H9 (cell line): Measurements from ENCODE around the gene LSM7. TPM values are rescaled to one million over a fixed set of nuclear protein-coding genes. Genes with fewer than 3 reads are reported as not detected.

Source experiments
- DNase-seq: peaks from one replicate; pipeline ENCODE4 v3.0.0-alpha.2; 2017
- H2AFZ ChIP-seq: one replicate; pipeline ENCODE4 v1.6.1; 2013; ENCODE audit warnings: mild to moderate bottlenecking, low read length, control low read depth, moderate library complexity
- H2AK5ac ChIP-seq: 2 replicates; pipeline ENCODE4 v1.6.1; 2013; ENCODE audit warnings: low read length, control low read depth, mixed read lengths; ENCODE audit not compliant: insufficient read length
- H2BK120ac ChIP-seq: one replicate; pipeline ENCODE4 v1.6.1; 2013; ENCODE audit warnings: low read depth, mild to moderate bottlenecking, low read length, control low read depth, inconsistent platforms; ENCODE audit not compliant: poor library complexity, severe bottlenecking
- H2BK12ac ChIP-seq: 2 replicates; pipeline ENCODE4 v1.6.1; 2013; ENCODE audit warnings: low read length, control low read depth, mixed read lengths, low read depth; ENCODE audit not compliant: insufficient read length
- H2BK15ac ChIP-seq: 2 replicates; pipeline ENCODE4 v1.6.1; 2013; ENCODE audit warnings: low read depth, low read length, control low read depth
- H2BK20ac ChIP-seq: one replicate; pipeline ENCODE4 v1.6.1; 2013; ENCODE audit warnings: low read depth, mild to moderate bottlenecking, low read length, control low read depth, inconsistent platforms; ENCODE audit not compliant: poor library complexity, severe bottlenecking
- H2BK5ac ChIP-seq: 2 replicates; pipeline ENCODE4 v1.6.1; 2013; ENCODE audit warnings: low read length, control low read depth, mixed read lengths; ENCODE audit not compliant: insufficient read length
- H3K14ac ChIP-seq: 2 replicates; pipeline ENCODE4 v1.6.1; 2013; ENCODE audit warnings: low read length, control low read depth; ENCODE audit not compliant: insufficient read depth
- H3K18ac ChIP-seq: 2 replicates; pipeline ENCODE4 v1.6.1; 2013; ENCODE audit warnings: low read depth, mild to moderate bottlenecking, mixed read lengths, low read length, control low read depth; ENCODE audit not compliant: insufficient read length
- H3K23ac ChIP-seq: 2 replicates; pipeline ENCODE4 v1.6.1; 2013; ENCODE audit warnings: low read length, control low read depth, mixed read lengths, low read depth; ENCODE audit not compliant: insufficient read length
- H3K23me2 ChIP-seq: 2 replicates; pipeline ENCODE4 v1.6.1; 2013; ENCODE audit warnings: low read depth, mild to moderate bottlenecking, mixed read lengths, low read length, control low read depth; ENCODE audit not compliant: insufficient read length, poor library complexity, severe bottlenecking
- H3K27ac ChIP-seq: 2 replicates; pipeline ENCODE4 v1.5.1; 2013; ENCODE audit warnings: low read length, control low read depth, mixed read lengths, low read depth; ENCODE audit not compliant: insufficient read length
- H3K27me3 ChIP-seq: 2 replicates; pipeline ENCODE4 v1.6.1; 2013; ENCODE audit warnings: low read length, control low read depth, inconsistent platforms; ENCODE audit not compliant: insufficient read depth
- H3K4ac ChIP-seq: 2 replicates; pipeline ENCODE4 v1.6.1; 2013; ENCODE audit warnings: low read depth, mild to moderate bottlenecking, control low read depth, inconsistent platforms, low read length, moderate library complexity
- H3K4me1 ChIP-seq: 2 replicates; pipeline ENCODE4 v1.6.1; 2013; ENCODE audit warnings: low read length, control low read depth, inconsistent platforms; ENCODE audit not compliant: insufficient read depth
- H3K4me2 ChIP-seq: 2 replicates; pipeline ENCODE4 v1.6.1; 2013; ENCODE audit warnings: low read length, control low read depth, mixed read lengths; ENCODE audit not compliant: insufficient read length, insufficient read depth
- H3K56ac ChIP-seq: 2 replicates; pipeline ENCODE4 v1.6.1; 2013; ENCODE audit warnings: low read depth, mild to moderate bottlenecking, mixed read lengths, low read length, control low read depth; ENCODE audit not compliant: insufficient read length
- H3K79me1 ChIP-seq: 2 replicates; pipeline ENCODE4 v1.6.1; 2013; ENCODE audit warnings: low read depth, mild to moderate bottlenecking, moderate library complexity, low read length, control low read depth, inconsistent platforms; ENCODE audit not compliant: insufficient read depth, poor library complexity, severe bottlenecking
- H3K79me2 ChIP-seq: 2 replicates; pipeline ENCODE4 v1.6.1; 2013; ENCODE audit warnings: low read length, control low read depth, inconsistent platforms; ENCODE audit not compliant: insufficient read depth
- H3K9ac ChIP-seq: 2 replicates; pipeline ENCODE4 v1.6.1; 2013; ENCODE audit warnings: low read length, control low read depth, mixed read lengths; ENCODE audit not compliant: insufficient read length; ENCODE audit errors: extremely low read depth
- H3K9me3 ChIP-seq: one replicate; pipeline ENCODE4 v1.6.1; 2013; ENCODE audit warnings: low read depth, low read length, inconsistent platforms; ENCODE audit not compliant: control insufficient read depth
- H3T11ph ChIP-seq: one replicate; pipeline ENCODE4 v1.6.1; 2013; ENCODE audit warnings: mild to moderate bottlenecking, low read length, control low read depth, inconsistent platforms
- H4K20me1 ChIP-seq: one replicate; pipeline ENCODE4 v1.6.1; 2013; ENCODE audit not compliant: control insufficient read depth, insufficient read length, insufficient read depth
- H4K5ac ChIP-seq: 2 replicates; pipeline ENCODE4 v1.6.1; 2013; ENCODE audit warnings: low read depth, mild to moderate bottlenecking, mixed read lengths, low read length, control low read depth; ENCODE audit not compliant: insufficient read length
- H4K8ac ChIP-seq: replicated peaks from 2 replicates; pipeline ENCODE4 v1.6.1; 2013; ENCODE audit warnings: low read length, control low read depth, mixed read lengths, low read depth; ENCODE audit not compliant: insufficient read length
- H4K91ac ChIP-seq: 2 replicates; pipeline ENCODE4 v1.6.1; 2013; ENCODE audit warnings: low read depth, mild to moderate bottlenecking, moderate library complexity, mixed read lengths, low read length, control low read depth; ENCODE audit not compliant: insufficient read length
- H3K27ac Mint-ChIP-seq, 3 experiments: 2 replicates in 2 of 3; 3 replicates in 1 of 3; pipeline ENCODE4 v1.8.0; 2020 to 2021; ENCODE audit warnings: mixed read lengths in 3 of 3, mild to moderate bottlenecking in 1 of 3, moderate library complexity in 1 of 3
- H3K27me3 Mint-ChIP-seq: 2 replicates; pipeline ENCODE4 v1.8.0; 2021; ENCODE audit warnings: low read depth, mild to moderate bottlenecking, moderate library complexity, mixed read lengths
- H3K36me3 Mint-ChIP-seq, 3 experiments: 2 replicates in 2 of 3; 3 replicates in 1 of 3; pipeline ENCODE4 v1.8.0; 2020 to 2021; ENCODE audit warnings: low read depth in 3 of 3, mixed read lengths in 3 of 3; ENCODE audit not compliant: insufficient read depth in 1 of 3
- H3K4me1 Mint-ChIP-seq, 2 experiments: 2 replicates each; pipeline ENCODE4 v1.8.0; 2020; ENCODE audit warnings: mixed read lengths in 2 of 2
- H3K4me3 Mint-ChIP-seq, 2 experiments: 2 replicates in 1 of 2; 3 replicates in 1 of 2; pipeline ENCODE4 v1.8.0; 2020 to 2021; ENCODE audit warnings: mild to moderate bottlenecking in 2 of 2, mixed read lengths in 2 of 2, moderate library complexity in 1 of 2
- H3K9me3 Mint-ChIP-seq, 2 experiments: 2 replicates in 1 of 2; 3 replicates in 1 of 2; pipeline ENCODE4 v1.8.0; 2020; ENCODE audit warnings: mild to moderate bottlenecking in 2 of 2, mixed read lengths in 2 of 2, moderate library complexity in 1 of 2
- WGBS: extraction: QIAGEN DNeasy Blood & Tissue Kit; methylation state at CpG from one replicate; pipeline ENCODE4 v1.1.7; 2013; ENCODE audit warnings: missing lambda C conversion rate, low lambda C conversion rate, mixed read lengths; ENCODE audit not compliant: insufficient read length; ENCODE audit errors: extremely low coverage; 5-methylcytosine and 5-hydroxymethylcytosine counted together
- total RNA-seq: library from RNA; stranded (reverse); gene quantifications from 2 replicates; pipeline ENCODE4 v1.2.1, GENCODE V29; 2021
- TF ChIP-seq, protein P1 (sequence below): fragments of 200-600 bp; sonication (generic); conservative IDR thresholded peaks from 3 replicates; pipeline ENCODE4 v1.8.0; 2021; ENCODE audit warnings: antibody characterized with exemption, mild to moderate bottlenecking

Gene LSM7
- total RNA-seq, 1 experiment from 2014 or later = 187 TPM

DNA sequence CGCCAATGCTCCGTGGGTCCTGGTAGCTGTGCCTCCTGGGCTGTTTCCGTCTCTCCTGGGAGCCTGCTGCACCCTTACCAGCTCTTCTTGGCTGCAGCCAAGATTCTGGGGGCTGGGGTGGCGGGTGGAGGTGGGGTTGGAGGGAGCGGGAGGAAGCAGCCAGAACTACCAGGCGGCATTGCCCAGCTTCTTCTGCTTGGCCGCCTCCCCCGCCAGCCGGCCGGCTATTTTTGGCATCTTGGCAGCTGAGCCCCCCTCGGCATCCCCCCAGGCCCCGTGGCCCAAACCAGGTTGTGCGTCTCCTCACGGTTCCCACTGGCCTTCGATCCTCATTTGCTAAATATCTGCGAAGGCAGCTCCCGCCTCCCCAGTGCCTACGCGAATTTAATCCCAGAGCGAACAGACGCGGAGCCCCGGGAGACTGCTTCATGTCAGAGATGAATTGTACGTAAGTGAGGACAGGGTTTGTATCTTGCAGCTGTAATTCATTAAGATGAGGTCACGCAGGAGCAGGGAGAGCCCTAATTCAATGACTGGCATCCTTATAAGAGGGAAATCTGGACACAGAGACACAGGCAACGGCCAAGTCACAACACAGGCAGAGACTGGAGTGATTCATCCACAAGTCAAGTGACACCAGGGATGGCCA, 33.6 kb downstream of the LSM7 start:
- no peak overlapping the region for H2BK12ac ChIP-seq
- H3K27ac Mint-ChIP-seq = no peak overlapping the region
- H3K23me2 ChIP-seq = no peaks in the 10 kb centered on the region
- H3K9me3 ChIP-seq = no peaks in the 10 kb centered on the region
- no peak overlapping the region for H2BK120ac ChIP-seq
- no peak overlapping the region for H3K4ac ChIP-seq
- H3K4me1 ChIP-seq = no peaks in the 10 kb centered on the region
- H3K14ac ChIP-seq = no peak overlapping the region
- no peaks in the 10 kb centered on the region for H3K79me2 ChIP-seq
- H3K27ac ChIP-seq = no peak overlapping the region
- H3K9me3 Mint-ChIP-seq = no peaks in the 10 kb centered on the region
- no peak overlapping the region for H2BK20ac ChIP-seq
- no peak overlapping the region for H2AK5ac ChIP-seq
- no peak overlapping the region for H4K5ac ChIP-seq
- no peak for DNase-seq
- no peaks in the 10 kb centered on the region for H3K36me3 Mint-ChIP-seq
- no peak overlapping the region for H3K9ac ChIP-seq
- H2BK15ac ChIP-seq = no peak overlapping the region
- no peak overlapping the region for H3K4me3 Mint-ChIP-seq
- no CpG with 5 or more reads among the region's 26 CpGs for WGBS
- peaks cover 63% of the 10 kb centered on the region for H3K27me3 Mint-ChIP-seq
- no peak overlapping the region for H4K91ac ChIP-seq
- no peak overlapping the region for H3K18ac ChIP-seq
- no peak overlapping the region for H2AFZ ChIP-seq
- H3K4me1 Mint-ChIP-seq = peaks cover 2 to 10% of the 10 kb centered on the region in 2 experiments; a peak in 3 of 4 replicates
- H3T11ph ChIP-seq = no peak overlapping the region
- peaks cover 21% of the 10 kb centered on the region; the same call in 1 of the 2 replicates for H3K27me3 ChIP-seq
- no peaks in the 10 kb centered on the region for H3K79me1 ChIP-seq
- H3K56ac ChIP-seq = no peak overlapping the region
- TF ChIP-seq, protein P1, sequence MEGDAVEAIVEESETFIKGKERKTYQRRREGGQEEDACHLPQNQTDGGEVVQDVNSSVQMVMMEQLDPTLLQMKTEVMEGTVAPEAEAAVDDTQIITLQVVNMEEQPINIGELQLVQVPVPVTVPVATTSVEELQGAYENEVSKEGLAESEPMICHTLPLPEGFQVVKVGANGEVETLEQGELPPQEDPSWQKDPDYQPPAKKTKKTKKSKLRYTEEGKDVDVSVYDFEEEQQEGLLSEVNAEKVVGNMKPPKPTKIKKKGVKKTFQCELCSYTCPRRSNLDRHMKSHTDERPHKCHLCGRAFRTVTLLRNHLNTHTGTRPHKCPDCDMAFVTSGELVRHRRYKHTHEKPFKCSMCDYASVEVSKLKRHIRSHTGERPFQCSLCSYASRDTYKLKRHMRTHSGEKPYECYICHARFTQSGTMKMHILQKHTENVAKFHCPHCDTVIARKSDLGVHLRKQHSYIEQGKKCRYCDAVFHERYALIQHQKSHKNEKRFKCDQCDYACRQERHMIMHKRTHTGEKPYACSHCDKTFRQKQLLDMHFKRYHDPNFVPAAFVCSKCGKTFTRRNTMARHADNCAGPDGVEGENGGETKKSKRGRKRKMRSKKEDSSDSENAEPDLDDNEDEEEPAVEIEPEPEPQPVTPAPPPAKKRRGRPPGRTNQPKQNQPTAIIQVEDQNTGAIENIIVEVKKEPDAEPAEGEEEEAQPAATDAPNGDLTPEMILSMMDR = no peak
- no peak overlapping the region for H3K23ac ChIP-seq
- H3K4me2 ChIP-seq = no peak overlapping the region
- no peak overlapping the region for H4K8ac ChIP-seq
- H2BK5ac ChIP-seq = no peak overlapping the region
- no peaks in the 10 kb centered on the region for H4K20me1 ChIP-seq
